Endothelial cell (in vitro differentiated cells): ENCODE results near the gene WIZ. TPM values are rescaled to one million over a fixed set of nuclear protein-coding genes. Genes with fewer than 3 reads are reported as not detected.
"Not testable (repeated sequence)": the region's sequence is repeated elsewhere in the genome, so short reads cannot be mapped to it uniquely, and the experiment has no call there.

Source experiments
- DNase-seq: peaks from one replicate; pipeline ENCODE4 v3.0.0; 2021; ENCODE audit warnings: low spot score
- H3K27ac Mint-ChIP-seq: one replicate; pipeline ENCODE4 v1.8.0; 2021; ENCODE audit warnings: mixed read lengths, inconsistent platforms; ENCODE audit not compliant: unreplicated experiment
- H3K27me3 Mint-ChIP-seq: one replicate; pipeline ENCODE4 v1.8.0; 2021; ENCODE audit warnings: mild to moderate bottlenecking, moderate library complexity, mixed read lengths, inconsistent platforms; ENCODE audit not compliant: unreplicated experiment
- H3K36me3 Mint-ChIP-seq: one replicate; pipeline ENCODE4 v1.8.0; 2021; ENCODE audit warnings: mild to moderate bottlenecking, low read depth, mixed read lengths, inconsistent platforms; ENCODE audit not compliant: unreplicated experiment
- H3K4me1 Mint-ChIP-seq: one replicate; pipeline ENCODE4 v1.8.0; 2021; ENCODE audit warnings: mild to moderate bottlenecking, mixed read lengths, inconsistent platforms; ENCODE audit not compliant: unreplicated experiment
- H3K4me3 Mint-ChIP-seq: one replicate; pipeline ENCODE4 v1.8.0; 2021; ENCODE audit warnings: mild to moderate bottlenecking, mixed read lengths, inconsistent platforms; ENCODE audit not compliant: unreplicated experiment
- H3K9me3 Mint-ChIP-seq: one replicate; pipeline ENCODE4 v1.8.0; 2021; ENCODE audit warnings: mixed read lengths, inconsistent platforms; ENCODE audit not compliant: unreplicated experiment
- total RNA-seq: library from RNA; stranded (reverse); fragmentation: NEBNext Ultra II Directional; extraction: Animal tissue kit (Norgen Biotek cat#: 25700); gene quantifications from one replicate; pipeline ENCODE4 v1.2.1, GENCODE V29; 2021; ENCODE audit not compliant: unreplicated experiment
- TF ChIP-seq, protein P1 (sequence below): fragments of 200-600 bp; sonication (generic); IDR thresholded peaks from one replicate; pipeline ENCODE4 v1.5.0; 2021; ENCODE audit warnings: antibody characterized with exemption; ENCODE audit not compliant: unreplicated experiment

WIZ gene
- total RNA-seq, 1 donor from 2014 or later = 79.0 TPM

GRCh38 chr19:15488489-15489226, 38.9 kb upstream of the WIZ start:
- TF ChIP-seq, protein P1, sequence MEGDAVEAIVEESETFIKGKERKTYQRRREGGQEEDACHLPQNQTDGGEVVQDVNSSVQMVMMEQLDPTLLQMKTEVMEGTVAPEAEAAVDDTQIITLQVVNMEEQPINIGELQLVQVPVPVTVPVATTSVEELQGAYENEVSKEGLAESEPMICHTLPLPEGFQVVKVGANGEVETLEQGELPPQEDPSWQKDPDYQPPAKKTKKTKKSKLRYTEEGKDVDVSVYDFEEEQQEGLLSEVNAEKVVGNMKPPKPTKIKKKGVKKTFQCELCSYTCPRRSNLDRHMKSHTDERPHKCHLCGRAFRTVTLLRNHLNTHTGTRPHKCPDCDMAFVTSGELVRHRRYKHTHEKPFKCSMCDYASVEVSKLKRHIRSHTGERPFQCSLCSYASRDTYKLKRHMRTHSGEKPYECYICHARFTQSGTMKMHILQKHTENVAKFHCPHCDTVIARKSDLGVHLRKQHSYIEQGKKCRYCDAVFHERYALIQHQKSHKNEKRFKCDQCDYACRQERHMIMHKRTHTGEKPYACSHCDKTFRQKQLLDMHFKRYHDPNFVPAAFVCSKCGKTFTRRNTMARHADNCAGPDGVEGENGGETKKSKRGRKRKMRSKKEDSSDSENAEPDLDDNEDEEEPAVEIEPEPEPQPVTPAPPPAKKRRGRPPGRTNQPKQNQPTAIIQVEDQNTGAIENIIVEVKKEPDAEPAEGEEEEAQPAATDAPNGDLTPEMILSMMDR = no peak
- peaks cover 7% of the 10 kb centered on the region for H3K27me3 Mint-ChIP-seq
- H3K4me1 Mint-ChIP-seq = no peaks in the 10 kb centered on the region
- peaks cover 3% of the 10 kb centered on the region for H3K36me3 Mint-ChIP-seq
- H3K27ac Mint-ChIP-seq = no peak overlapping the region
- DNase-seq = no peak
- peaks cover 17% of the 10 kb centered on the region for H3K9me3 Mint-ChIP-seq
- no peak overlapping the region for H3K4me3 Mint-ChIP-seq

GRCh38 chr19:15487038-15487437, 37.3 kb upstream of the WIZ start:
- no peak overlapping the region for H3K4me3 Mint-ChIP-seq
- H3K9me3 Mint-ChIP-seq = peaks cover 20% of the 10 kb centered on the region
- H3K27me3 Mint-ChIP-seq = peaks cover 8% of the 10 kb centered on the region
- no peaks in the 10 kb centered on the region for H3K4me1 Mint-ChIP-seq
- H3K27ac Mint-ChIP-seq = no peak overlapping the region
- TF ChIP-seq, protein P1 = no peak
- peaks cover 7% of the 10 kb centered on the region for H3K36me3 Mint-ChIP-seq
- no peak for DNase-seq

DNA sequence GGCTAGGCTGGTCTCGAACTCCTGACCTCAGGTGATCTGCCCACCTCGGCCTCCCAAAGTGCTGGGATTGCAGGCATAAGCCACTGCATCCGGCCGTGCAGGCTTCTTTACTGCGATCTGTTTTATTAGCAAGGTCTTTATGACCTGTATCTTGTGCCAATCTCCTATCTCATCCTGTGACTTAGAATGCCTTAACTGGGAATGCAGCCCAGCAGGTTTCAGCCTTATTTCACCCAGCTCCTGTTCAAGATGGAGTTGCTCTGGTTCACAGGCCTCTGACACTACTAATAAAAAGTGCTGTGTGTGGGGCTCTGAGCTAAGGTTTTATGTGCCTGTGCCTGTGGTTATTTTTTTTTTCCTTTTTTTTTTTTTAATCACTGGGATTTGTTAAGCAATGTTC, 36.0 kb upstream of the WIZ start:
- H3K4me1 Mint-ChIP-seq, H3K27ac Mint-ChIP-seq, H3K4me3 Mint-ChIP-seq, H3K36me3 Mint-ChIP-seq, H3K27me3 Mint-ChIP-seq, DNase-seq: not testable (repeated sequence)
- H3K9me3 Mint-ChIP-seq = peaks cover 22% of the 10 kb centered on the region

DNA sequence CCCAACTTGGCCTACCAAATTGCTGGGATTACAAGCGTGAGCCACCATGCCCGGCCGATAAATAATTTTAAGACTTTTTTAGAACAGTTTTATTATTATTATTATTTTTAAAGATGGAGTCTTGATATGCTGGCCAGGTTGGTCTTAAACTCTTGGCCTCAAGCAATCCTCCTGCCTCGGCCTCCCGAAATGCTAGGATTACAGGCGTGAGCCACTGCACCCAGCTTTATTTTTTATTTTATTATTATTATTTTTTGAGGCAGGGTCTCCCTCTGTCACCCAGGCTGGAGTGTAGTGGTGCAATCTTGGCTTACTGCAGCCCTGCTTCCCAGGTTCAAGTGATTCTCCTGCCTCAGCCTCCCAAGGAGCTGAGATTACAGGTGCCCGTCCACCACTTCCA, 31.2 kb upstream of the WIZ start:
- not testable (repeated sequence) for H3K4me1 Mint-ChIP-seq, H3K27ac Mint-ChIP-seq, H3K27me3 Mint-ChIP-seq, DNase-seq, H3K4me3 Mint-ChIP-seq
- H3K36me3 Mint-ChIP-seq = peaks cover 12% of the 10 kb centered on the region
- H3K9me3 Mint-ChIP-seq = peaks cover 25% of the 10 kb centered on the region

DNA sequence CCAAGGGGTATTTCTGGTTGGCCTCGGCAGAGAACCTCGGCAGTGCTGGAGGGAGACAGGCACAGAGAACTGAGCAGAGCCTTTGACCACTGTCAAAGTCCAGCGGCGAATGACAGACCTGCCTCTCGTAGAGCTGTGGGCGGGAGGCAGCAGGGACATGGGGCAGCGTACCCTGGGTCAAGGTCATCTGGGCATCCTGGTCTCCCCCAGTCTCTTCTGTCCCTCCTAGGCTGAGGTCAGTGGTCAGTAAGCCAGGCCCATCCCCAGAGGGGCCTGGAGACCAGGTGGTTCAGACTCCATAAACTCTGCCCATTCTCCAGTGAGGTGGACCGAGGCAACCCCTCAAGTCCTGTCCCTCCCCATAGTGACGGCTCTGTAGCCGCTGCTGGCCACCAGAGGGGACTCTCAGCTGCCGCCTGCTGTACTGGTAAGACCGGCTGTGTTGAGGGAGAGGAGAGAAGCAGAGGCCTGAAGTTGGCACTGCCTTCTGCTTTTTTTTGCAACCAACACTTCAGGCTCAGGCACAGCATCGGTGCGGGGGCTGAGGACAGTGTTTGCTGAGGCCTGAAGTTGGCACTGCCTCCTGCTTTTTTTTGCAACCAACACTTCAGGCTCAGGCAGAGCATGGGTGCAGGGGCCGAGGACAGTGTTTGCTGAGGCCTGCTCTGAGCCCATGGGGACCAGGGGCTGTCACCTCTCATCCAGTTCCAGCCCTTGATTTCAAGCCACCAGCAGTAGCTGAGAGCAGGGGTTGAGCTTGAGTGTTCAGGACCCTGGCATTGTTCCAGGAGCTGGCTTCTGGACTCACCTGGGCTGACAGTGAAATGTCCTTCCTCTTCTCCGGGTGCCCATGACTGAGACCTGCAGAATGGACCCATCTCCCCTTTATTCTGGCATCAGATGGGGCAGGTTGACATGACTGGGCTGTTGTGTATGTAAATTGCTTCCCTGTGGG, 29.9 kb upstream of the WIZ start, which contains the start of gene PGLYRP2:
TSS of gene PGLYRP2 (minus strand) at position 111 of the 955 bp plus-strand sequence. CDS start 130 bp downstream, outside the sequence.
- peaks cover 15% of the 10 kb centered on the region for H3K36me3 Mint-ChIP-seq
- DNase-seq = no peak
- H3K4me3 Mint-ChIP-seq = no peak within 1 kb of the TSS
- H3K4me1 Mint-ChIP-seq = no peaks in the 10 kb centered on the region
- no peak within 1 kb of the TSS for H3K27ac Mint-ChIP-seq
- TF ChIP-seq, protein P1 = no peak
- H3K9me3 Mint-ChIP-seq = peaks cover 29% of the 10 kb centered on the region
- H3K27me3 Mint-ChIP-seq = peaks cover 4% of the 10 kb centered on the region
